Measurements from ENCODE around the gene SYTL4. TPM values are rescaled to one million over a fixed set of nuclear protein-coding genes. Genes with fewer than 3 reads are reported as not detected.

Gene SYTL4
- polyA plus RNA-seq, 6 donors from 2014 or later, result 0.08 to 0.33 (median 0.23) TPM; not detected in 2

GRCh38 chrX:100635040-100635439 is 96.9 kb downstream of the SYTL4 start:
- Mint-ChIP-seq H3K9me3 (peaks cover 0 to 9% (median 4%) of the 10 kb centered on the region in 7 donors), H3K27ac (no peak overlapping the region), H3K36me3 (peaks cover 0 to 6% of the 10 kb centered on the region in 2 donors), H3K4me1 (peaks cover 8 to 10% (median 9%) of the 10 kb centered on the region in 3 donors), H3K27me3 (peaks cover 20 to 36% (median 34%) of the 10 kb centered on the region in 3 donors), H3K4me3 (no peak overlapping the region)
- DNase-seq (no peak), ATAC-seq (ENCODE audit: low read depth in 2 of 2) (no peak)

- Mint-ChIP-seq H3K9me3 (peaks cover 0 to 5% (median 3%) of the 10 kb centered on the region in 7 donors), H3K4me3 (peak overlapping the region; percentile 16 to 78 (median 61)), H3K36me3 (peaks cover 0 to 3% of the 10 kb centered on the region in 2 donors), H3K27ac (peak overlapping the region in 3 of 6 donors; percentile 36 to 92 (median 64)), H3K27me3 (peaks cover 6 to 22% (median 18%) of the 10 kb centered on the region in 3 donors), H3K4me1 (peaks cover 9 to 17% (median 11%) of the 10 kb centered on the region in 3 donors)
- peak; percentile 89 to 92 for ATAC-seq (ENCODE audit: low read depth in 2 of 2)
- DNase-seq, result peak; percentile 54
Observed at GRCh38 chrX:100625985-100626491, 105.9 kb downstream of the SYTL4 start.

Other genes starting within 250 kb of the SYTL4 start
- gene TNMD, start 147.2 kb downstream of the SYTL4 start, polyA plus RNA-seq (ENCODE audit: low read depth in 6 of 6), result not detected
- under 1 TPM in 1 of 6 donors, not detected in 5; 0.22 TPM for gene TSPAN6, start 95.3 kb downstream of the SYTL4 start, polyA plus RNA-seq (ENCODE audit: low read depth in 6 of 6)
- gene SRPX2, start 87.9 kb downstream of the SYTL4 start, polyA plus RNA-seq (ENCODE audit: low read depth in 6 of 6), result not detected
- gene CSTF2, start 88.3 kb upstream of the SYTL4 start, polyA plus RNA-seq (ENCODE audit: low read depth in 6 of 6), result 10 to 100 TPM in 4 of 6 donors, 1 to 10 TPM in 2; 5.2 to 17.8 (median 11.0) TPM
- not detected for gene NOX1, start 142.2 kb upstream of the SYTL4 start, polyA plus RNA-seq (ENCODE audit: low read depth in 6 of 6)
- 1 to 10 TPM; 1.5 to 2.8 (median 2.3) TPM for gene XKRX, start 196.8 kb upstream of the SYTL4 start, polyA plus RNA-seq (ENCODE audit: low read depth in 6 of 6)
- not detected for gene ARL13A, start 237.6 kb upstream of the SYTL4 start, polyA plus RNA-seq (ENCODE audit: low read depth in 6 of 6)